Stimulated activated CD4-positive, alpha-beta T cell treated with anti-CD3 and anti-CD28 coated beads, Interleukin-2, amount 100 ng/mL, for 48 hours (primary cell): ENCODE data around the gene AGAP1.

ENCODE experiments used
- DNase-seq, 2 donors: peaks; one replicate each; pipeline ENCODE4 v3.0.0-alpha.2; 2020

The AGAP1 gene

GRCh38 chr2:235511187-235511661 lies 17.4 kb downstream of the AGAP1 start:
- DNase-seq: no peak

DNA sequence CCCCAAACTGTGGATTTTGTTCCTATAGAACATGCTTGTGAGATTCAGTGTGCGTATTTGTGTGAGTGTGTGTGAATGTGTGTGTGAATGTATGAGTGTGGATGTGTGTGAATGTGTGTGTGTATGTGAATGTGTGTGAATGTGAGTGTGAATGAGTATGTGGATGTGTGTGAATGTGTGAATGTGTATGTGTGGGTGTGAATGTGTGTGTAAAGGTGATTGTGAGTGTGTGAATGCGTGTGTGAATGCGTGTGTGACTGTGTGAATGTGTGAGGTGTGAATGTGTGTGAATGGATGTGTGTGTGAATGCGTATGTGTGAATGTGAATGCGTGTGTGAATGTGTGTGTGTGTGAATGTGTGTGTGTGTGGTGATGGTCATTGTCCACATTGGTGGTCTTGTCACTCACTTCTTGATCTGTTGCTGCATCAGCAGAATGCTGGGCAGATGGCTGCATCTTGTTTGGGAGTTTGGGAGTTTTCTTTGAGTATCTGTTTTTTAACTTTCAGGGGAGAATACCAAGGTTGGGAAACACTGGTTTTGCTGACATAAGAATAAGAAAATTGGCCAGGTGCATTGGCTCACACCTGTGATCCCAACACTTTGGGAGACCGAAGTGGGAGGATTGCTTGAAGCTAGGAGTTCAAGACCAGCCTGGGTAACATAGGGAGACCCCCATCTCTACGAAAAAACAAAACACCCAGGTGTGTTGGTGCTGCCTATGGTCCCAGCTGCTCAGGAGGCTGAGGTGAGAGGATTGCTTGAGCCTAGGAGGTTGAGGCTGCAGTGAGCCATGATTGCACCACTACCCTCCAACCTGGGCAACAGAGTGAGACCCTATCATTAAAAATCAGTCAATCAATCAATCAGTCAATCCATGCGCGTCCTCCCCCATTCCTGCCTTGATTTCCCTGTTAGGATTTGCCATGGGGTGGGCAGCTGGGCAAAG lies 18.2 kb downstream of the AGAP1 start:
- no peak for DNase-seq

DNA sequence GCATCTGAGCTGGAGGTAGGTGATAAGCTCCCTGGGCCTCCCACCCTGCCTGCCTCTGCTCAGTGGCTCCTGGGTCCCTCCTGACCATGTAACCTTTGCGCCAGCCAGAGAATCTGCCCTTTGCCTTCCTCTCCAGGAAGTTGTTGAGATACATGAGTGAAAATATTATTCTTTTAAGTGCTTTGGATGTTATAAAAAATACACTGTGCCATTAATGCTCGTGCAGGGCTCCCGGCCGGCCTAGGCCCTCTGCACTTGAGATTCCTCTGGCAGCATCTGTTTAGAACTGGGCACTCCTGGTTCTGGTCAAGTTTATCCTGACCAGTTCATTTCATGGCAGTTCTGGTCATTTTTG lies 18.8 kb downstream of the AGAP1 start:
- DNase-seq: no peak

DNA sequence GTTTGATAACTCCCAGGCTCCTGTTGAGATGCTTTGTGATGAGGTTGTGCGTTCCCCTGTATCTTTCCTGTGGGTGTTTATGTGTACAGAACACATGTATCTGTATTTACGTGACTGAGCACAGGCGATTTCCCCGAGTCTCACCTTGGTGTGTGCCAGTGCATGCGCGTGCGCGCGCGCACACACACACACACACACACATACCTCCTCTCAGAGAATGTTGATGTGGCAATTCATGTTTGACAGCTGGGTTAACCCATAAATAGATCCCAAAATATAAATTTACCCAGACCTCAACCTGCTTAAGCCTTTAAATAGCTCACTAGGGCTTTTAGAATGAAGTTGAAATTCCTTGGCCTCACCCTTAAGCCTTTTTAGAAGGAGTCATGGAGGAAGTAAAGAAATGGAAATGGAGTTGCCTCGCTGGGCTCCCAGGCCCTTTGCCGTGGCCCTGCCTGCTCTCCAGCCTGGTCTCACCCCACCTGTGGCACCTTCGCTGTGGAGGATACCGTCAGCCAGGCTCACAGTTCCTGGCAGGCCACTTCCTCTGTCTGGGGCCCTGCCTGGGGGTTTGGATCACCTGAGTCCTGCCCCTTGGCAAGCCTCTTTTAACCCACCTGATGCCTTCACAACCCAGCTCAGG lies 20.3 kb downstream of the AGAP1 start:
- no peak for DNase-seq

DNA sequence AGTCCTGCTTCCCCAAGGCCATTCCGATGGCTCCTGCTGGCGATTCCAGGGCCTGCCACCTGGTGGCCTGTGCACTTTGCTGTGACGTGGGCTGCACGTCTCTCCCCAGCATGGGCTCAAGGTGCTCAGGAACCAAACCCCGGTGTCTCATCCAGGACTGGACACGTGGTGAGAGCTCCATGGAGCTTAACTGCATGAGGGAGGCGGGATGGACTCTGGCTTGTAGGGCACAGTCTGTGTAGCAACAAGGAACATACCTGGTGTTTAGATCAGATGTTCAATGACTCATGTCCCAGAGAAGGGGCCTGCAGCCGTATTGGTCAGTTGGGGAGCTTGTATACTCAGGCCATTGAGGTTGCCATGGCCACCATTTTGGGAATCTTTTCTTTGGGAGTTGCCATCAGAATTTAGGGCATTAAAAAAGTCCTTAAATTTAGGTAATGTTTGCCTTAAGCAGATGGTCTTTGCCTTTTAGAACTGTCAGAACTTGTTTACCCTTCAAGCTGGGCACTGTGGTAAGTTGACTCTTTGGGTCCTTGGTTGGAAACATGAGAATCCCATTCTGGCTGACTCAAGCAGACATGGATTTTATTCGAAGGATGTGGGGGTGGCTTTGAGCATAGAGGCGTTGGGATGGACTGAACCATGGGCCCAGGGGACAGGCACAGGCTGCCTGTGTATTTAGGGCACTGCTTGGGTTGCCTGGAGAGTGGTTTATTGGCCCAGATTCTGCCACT lies 21.0 kb downstream of the AGAP1 start:
- DNase-seq: no peak

DNA sequence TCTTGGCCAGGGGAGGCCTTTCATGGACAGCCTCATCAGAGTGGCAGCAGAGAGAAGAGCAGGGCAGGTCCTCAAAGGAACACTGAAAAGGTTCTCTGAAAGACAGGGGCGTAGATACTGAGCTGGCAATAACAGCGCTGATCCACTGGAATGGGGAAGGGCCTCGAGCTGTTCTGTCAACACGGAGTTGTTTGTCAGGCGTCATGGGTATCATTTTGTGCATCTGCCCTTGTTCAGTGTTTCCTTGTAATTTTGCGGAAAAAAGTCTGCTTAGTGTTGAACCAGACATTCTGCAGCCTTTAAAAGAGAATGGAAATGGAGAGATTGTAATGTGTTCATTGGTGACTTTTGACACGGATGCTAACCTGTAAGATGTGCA lies 21.5 kb downstream of the AGAP1 start:
- no peak for DNase-seq

DNA sequence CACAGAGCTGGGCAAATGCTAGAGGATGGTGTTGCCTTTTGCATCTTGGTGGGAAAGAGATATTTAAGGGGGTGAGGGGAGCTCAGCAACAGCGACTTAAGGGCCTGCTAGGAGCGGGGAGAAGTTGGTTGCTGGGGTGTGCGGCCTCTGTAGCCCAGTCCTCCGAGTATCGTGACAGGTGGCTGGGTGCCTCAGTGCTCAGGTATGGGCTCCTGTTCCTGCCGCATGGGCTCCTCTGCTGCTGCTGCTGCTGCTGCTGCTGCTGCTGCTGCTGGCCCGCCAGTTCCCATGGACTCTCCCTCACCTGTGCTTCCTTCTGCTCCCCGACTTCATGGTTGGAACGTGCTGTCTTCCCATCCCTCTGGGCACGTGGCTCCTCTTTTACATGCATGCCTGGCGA lies 22.0 kb downstream of the AGAP1 start:
- DNase-seq: no peak

DNA sequence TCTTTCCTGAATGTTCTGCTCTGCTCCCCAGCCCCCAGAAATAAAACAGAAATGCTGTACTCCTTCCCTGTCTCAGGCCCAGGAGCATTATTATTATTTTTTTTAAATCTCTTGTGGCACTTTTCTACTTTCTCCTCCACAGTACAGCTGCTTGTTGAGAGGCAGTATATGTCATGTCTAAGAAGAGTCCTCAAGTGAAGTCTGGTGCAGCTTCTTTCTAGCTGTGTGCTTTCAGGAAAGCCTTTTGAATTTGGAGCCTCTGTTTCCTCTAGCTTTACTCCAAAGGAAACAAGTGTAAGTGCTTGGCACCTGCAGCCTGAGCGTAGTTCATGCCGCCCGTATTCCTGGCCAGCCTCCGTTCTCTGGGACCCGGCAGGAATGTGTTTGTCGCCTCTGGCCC lies 22.4 kb downstream of the AGAP1 start:
- DNase-seq: no peak

- DNase-seq: no peak
Measured at GRCh38 chr2:235518322-235519090, 24.7 kb downstream of the AGAP1 start.

GRCh38 chr2:235520787-235521186 lies 26.9 kb downstream of the AGAP1 start:
- DNase-seq: no peak

- no peak for DNase-seq
Measured at GRCh38 chr2:235521844-235522243, 28.0 kb downstream of the AGAP1 start.

GRCh38 chr2:235523021-235523420 lies 29.2 kb downstream of the AGAP1 start:
- DNase-seq: no peak

DNA sequence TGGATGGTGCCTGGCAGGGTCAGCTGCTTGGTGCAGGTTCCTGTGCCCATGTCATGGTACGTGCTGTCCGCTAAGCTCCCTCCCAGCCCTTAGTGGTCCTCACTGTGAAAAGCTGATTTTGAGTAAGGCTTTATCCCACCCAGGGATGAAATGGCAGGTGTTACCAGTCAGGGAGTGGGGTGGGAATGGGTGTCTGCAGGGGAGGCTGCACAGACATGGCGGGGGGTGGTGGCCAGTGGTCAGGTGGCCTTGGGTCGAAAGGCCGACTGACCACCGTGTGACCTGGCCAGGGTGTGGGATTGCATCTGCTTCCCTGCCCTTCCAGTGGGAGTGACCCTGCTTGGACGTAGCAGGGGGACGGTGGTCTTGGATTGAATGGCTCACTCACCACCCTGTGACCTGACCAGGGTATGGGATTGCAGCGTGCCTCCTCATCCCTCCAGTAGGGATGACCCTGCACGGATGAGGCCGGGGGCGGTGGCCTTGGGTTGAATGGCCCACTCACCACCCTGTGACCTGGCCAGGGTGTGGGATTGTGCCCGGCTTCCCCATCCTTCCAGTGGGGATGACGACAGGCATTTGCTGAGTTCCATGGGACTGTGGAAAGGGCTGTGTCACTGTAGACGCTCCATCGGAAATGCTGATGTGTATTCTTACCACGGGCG lies 29.8 kb downstream of the AGAP1 start:
- no peak for DNase-seq

- no peak for DNase-seq
Measured at GRCh38 chr2:235526166-235526565, 32.3 kb downstream of the AGAP1 start.

DNA sequence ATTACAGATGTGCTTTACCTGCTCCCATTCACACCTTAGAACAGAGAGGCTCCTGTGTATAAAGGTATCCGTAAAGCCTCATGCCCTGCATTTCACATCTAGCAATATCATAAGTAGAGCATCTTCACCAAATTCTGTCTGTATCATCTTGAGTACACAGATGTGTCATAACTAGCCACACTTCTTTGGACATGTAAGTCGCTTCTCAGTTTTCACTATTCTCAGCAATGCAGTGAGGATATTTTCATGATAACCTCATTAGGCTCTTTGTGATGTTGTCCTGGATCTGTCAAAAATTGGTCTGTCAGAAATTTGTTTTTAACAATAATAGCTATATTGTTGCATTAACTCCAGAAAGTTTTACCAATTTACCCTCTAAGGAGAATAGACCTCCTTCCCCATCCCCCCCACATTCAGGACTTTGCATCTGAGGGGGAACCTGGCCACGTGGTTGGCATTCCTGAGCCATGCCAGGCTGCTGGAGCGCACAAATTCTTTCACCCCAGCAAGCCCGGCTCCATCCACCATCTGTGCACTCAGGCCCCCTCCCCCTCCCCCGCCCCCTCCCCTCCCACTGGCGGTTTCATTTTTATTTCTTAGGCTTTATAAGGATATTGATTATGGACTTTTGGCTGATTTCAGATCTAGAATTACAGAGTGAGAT lies 34.1 kb downstream of the AGAP1 start:
- DNase-seq: no peak

- DNase-seq: no peak
Measured at GRCh38 chr2:235529621-235530020, 35.8 kb downstream of the AGAP1 start.

DNA sequence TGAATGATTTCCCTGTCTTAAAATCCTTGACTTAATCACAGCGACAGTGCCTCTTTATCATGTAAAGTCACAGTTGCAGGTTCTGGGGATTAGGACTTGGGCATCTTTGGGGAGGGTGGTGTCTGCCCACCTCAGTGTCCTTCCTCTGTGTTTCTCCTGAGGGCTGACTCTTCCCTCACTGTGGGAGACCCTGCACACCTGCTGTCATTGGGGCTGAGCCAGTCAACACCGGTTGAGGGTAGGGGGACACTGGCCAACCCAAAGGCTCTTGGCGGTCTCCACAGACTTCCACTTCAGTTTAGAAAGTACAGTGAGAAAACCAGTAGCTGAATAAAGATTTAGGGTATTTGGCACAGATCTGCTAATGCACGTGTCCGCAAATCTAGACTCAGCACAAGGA lies 36.9 kb downstream of the AGAP1 start:
- no peak for DNase-seq

GRCh38 chr2:235532307-235532706 lies 38.5 kb downstream of the AGAP1 start:
- DNase-seq: no peak

DNA sequence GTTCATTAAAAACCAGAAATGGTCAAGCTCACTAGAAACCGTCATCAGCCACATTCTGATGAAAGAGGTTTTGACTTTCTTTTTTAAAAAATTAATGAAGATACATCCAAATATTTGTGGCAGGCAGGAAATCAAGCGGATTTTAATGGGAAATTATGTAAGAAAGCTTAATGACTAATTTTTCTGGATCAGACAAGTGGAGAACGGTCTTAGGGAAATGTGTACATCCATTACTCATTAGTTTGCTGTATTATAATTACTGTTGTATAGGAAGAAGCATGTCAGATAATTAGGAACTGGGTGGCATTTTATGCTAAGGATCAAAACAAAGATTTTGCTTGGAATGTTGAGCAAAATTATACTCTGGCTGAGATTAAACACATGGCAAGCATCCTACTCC lies 39.4 kb downstream of the AGAP1 start:
- DNase-seq: no peak

GRCh38 chr2:235533616-235534385 lies 40.0 kb downstream of the AGAP1 start:
- DNase-seq: no peak
